Transverse colon (tissue), 4 donors: ENCODE data around the gene ABCC9. TPM values are rescaled to one million over a fixed set of nuclear protein-coding genes. Genes with fewer than 3 reads are reported as not detected.

ENCODE experiments used
- DNase-seq: peaks from one replicate; pipeline ENCODE4 v3.0.0-alpha.2; 2019
- H3K27ac ChIP-seq, 4 donors: fragments of 200-600 bp; sonication (generic); 2 replicates each; pipeline ENCODE4 v1.5.1; 2016 to 2018; ENCODE audit warnings: inconsistent platforms in 4 of 4
- H3K27me3 ChIP-seq: fragments of 200-600 bp; sonication (generic); 2 replicates; pipeline ENCODE4 v1.5.1; 2017; ENCODE audit warnings: inconsistent platforms
- H3K36me3 ChIP-seq, 4 donors: fragments of 200-600 bp; sonication (generic); 2 replicates each; pipeline ENCODE4 v1.5.1; 2017 to 2019; ENCODE audit warnings: inconsistent platforms in 4 of 4
- H3K4me1 ChIP-seq, 4 donors: fragments of 200-600 bp; sonication (generic); 2 replicates each; pipeline ENCODE4 v1.5.1; 2017 to 2020; ENCODE audit warnings: inconsistent platforms in 4 of 4
- H3K4me3 ChIP-seq, 4 donors: fragments of 200-600 bp; sonication (generic); 1 replicate in 1 of 4; 2 replicates in 3 of 4; pipeline versions ENCODE4 v1.5.1 to v1.6.1; 2017 to 2019; ENCODE audit warnings: inconsistent platforms in 4 of 4
- H3K9me3 ChIP-seq, 2 donors: fragments of 200-600 bp; sonication (generic); 2 replicates each; pipeline ENCODE4 v1.5.1; 2017 to 2019; ENCODE audit warnings: inconsistent platforms in 2 of 2
- CTCF ChIP-seq, 5 experiments: fragments of 200-600 bp in 3 of 5; fragments of 450-650 bp in 2 of 5; sonication (generic) in 3 of 5; IDR thresholded peaks; 1 replicate in 2 of 5; 2 replicates in 3 of 5; pipeline ENCODE4 v1.5.1; 2016 to 2017; ENCODE audit warnings: antibody characterized with exemption in 5 of 5, inconsistent platforms in 3 of 5, mild to moderate bottlenecking in 2 of 5, moderate library complexity in 1 of 5
- EP300 ChIP-seq: sonication (generic); formaldehyde crosslinking; IDR thresholded peaks from one replicate; pipeline ENCODE4 v1.6.1; 2017; ENCODE audit warnings: antibody characterized with exemption, low read depth
- POLR2A ChIP-seq: fragments of 450-650 bp; IDR thresholded peaks from one replicate; pipeline ENCODE4 v1.6.1; 2016; ENCODE audit warnings: antibody characterized with exemption, mild to moderate bottlenecking, moderate library complexity
- POLR2AphosphoS5 ChIP-seq, 3 donors: sonication (generic); formaldehyde crosslinking; IDR thresholded peaks; one replicate each; pipeline ENCODE4 v1.6.1; 2016; ENCODE audit warnings: antibody characterized with exemption in 3 of 3
- WGBS, 2 donors: methylation state at CpG; one replicate each; pipeline ENCODE4 v1.1.5; 2018; ENCODE audit warnings: low coverage in 1 of 2; 5-methylcytosine and 5-hydroxymethylcytosine counted together
- in situ Hi-C, 4 donors: fragments of 200-750 bp; cut with MboI; loops; one replicate each; pipeline versions ENCODE4 v1.15.0 to v1.15.1; 2017; ENCODE audit warnings: low sequenced_read_pairs in 3 of 4, low pct_ligation_motif_present in 1 of 4, low pct_unique_long_range_greater_than_20kb in 1 of 4
- intact Hi-C: fragments of 100-400 bp; cut with DNase I; formaldehyde crosslinking; loops from one replicate; pipeline ENCODE4 v1.15.1; 2023; ENCODE audit warnings: low total_unique reads
- total RNA-seq, 4 donors: library from RNA; depleted of rRNA; stranded (reverse); fragments of >200 nt; gene quantifications; one replicate each; pipeline ENCODE4 v1.1.0, GENCODE V29; 2016

Gene ABCC9
- total RNA-seq, 4 donors from 2014 or later = 5.2 to 10.2 (median 8.0) TPM

GRCh38 chr12:21780786-21781185 lies 160.4 kb downstream of the ABCC9 start:
- TF ChIP-seq EP300 (no peak), POLR2AphosphoS5 (IDR thresholded peaks at IDR 0.05) (peak; percentile 65 to 83 (median 78)), POLR2A (no peak), CTCF (IDR thresholded peaks at IDR 0.05) (no peak)
- peaks cover 0 to 5% (median 2%) of the 10 kb centered on the region in 4 donors for H3K4me1 ChIP-seq
- intact Hi-C loops (no loop called here), in situ Hi-C loops (no loop called here)
- no peak for DNase-seq
- H3K4me3 ChIP-seq = no peak overlapping the region
- WGBS, 2 donors = 67 to 86% methylated on average over 3 of the region's 3 CpGs
- H3K36me3 ChIP-seq = no peaks in the 10 kb centered on the region
- no peaks in the 10 kb centered on the region for H3K9me3 ChIP-seq
- peaks cover under 1% of the 10 kb centered on the region for H3K27me3 ChIP-seq
- H3K27ac ChIP-seq = peak overlapping the region in 3 of 4 donors; percentile 37 to 67 (median 45)

DNA sequence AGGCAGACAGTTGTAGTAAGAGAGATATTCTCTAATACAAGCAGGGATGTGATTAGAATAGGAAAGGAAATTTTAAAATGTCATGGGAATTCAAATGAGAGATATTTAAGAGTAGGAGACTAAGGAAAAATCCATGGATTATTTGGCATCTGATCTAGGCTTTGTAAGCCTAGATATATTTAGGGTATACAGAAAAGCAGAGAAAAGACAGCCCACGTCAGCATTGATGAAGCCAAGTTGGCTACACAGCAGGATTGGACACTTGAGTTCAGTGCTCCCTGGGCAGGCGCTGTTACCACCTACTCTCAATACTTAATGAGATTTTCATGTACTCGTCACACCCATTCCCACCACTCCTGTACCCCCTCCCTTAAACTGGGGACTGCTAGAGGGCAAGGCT lies 165.1 kb downstream of the ABCC9 start:
- in situ Hi-C loops = no loop called here
- TF ChIP-seq CTCF (IDR thresholded peaks at IDR 0.05) = no peak
- no peak for TF ChIP-seq EP300
- no peak for TF ChIP-seq POLR2AphosphoS5 (IDR thresholded peaks at IDR 0.05)
- no peak for TF ChIP-seq POLR2A
- no peak for DNase-seq
- intact Hi-C loops = loop anchor here (10.0 kb wide), 2 partner anchors 61 to 119 kb away; no protein-coding TSS in a partner anchor
- Histone ChIP-seq H3K4me3 (no peak overlapping the region), H3K36me3 (no peaks in the 10 kb centered on the region), H3K27me3 (peaks cover 12% of the 10 kb centered on the region), H3K4me1 (peaks cover 0 to 15% (median 5%) of the 10 kb centered on the region in 4 donors), H3K27ac (peak overlapping the region; percentile 76 to 89 (median 84)), H3K9me3 (no peaks in the 10 kb centered on the region)
- 40 to 86% methylated on average over 1 to 3 of the region's 3 CpGs for WGBS, 2 donors

DNA sequence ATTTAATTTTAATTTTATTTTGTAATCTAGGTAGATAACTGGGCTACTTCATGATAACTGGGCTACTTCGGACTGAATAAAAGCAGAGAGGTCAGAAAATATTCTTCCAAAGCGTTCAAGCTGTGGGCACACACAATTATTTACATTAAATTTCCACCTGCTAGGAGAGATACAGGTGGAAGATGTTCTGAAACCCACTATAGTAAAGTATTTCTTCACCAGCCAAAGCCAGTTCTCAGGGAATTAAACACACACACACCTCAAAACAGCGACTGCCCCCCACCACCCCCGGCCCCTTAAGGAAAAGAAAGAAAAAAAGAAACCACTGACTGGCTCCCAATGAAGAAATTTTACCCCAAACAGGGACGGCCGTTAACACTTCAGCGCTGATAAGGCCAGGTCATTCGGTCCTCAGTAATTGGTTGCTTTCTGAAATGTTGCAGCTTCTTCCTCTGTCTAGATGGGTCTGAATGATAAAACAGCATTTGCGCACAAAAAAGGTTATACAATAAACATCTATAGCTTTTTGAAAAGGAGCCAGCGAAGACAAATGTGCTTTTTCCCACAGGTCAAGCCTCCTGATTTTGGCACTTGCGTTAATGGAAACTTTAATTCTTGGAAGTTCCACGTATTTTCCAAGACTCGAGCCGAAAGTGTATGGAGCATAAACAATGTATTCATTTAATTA lies 165.9 kb downstream of the ABCC9 start:
- H3K27me3 ChIP-seq = peaks cover 12% of the 10 kb centered on the region
- no peaks in the 10 kb centered on the region for H3K9me3 ChIP-seq
- peak overlapping the region; percentile 38 to 55 (median 47) for H3K4me3 ChIP-seq
- in situ Hi-C loops (no loop called here), intact Hi-C loops (loop anchor here (10.0 kb wide), 2 partner anchors 60 to 120 kb away; no protein-coding TSS in a partner anchor)
- WGBS, 2 donors = 33 to 35% methylated on average over 12 to 14 of the region's 14 CpGs
- peaks cover 0 to 15% (median 5%) of the 10 kb centered on the region in 4 donors for H3K4me1 ChIP-seq
- peak in 1 of 3 donors; percentile 26 for TF ChIP-seq POLR2AphosphoS5 (IDR thresholded peaks at IDR 0.05)
- no peak for TF ChIP-seq POLR2A
- no peak for TF ChIP-seq EP300
- no peak for TF ChIP-seq CTCF (IDR thresholded peaks at IDR 0.05)
- H3K27ac ChIP-seq = peak overlapping the region; percentile 76 to 89 (median 84)
- no peaks in the 10 kb centered on the region for H3K36me3 ChIP-seq
- DNase-seq = no peak

- in situ Hi-C loops = no loop called here
- Histone ChIP-seq H3K27ac (peak within 1 kb of the TSS; percentile 76 to 89 (median 84)), H3K4me3 (peak within 1 kb of the TSS; percentile 38 to 55 (median 47)), H3K9me3 (no peaks in the 10 kb centered on the region), H3K4me1 (peaks cover 0 to 15% (median 5%) of the 10 kb centered on the region in 4 donors), H3K27me3 (peaks cover 12% of the 10 kb centered on the region), H3K36me3 (no peaks in the 10 kb centered on the region)
- intact Hi-C loops = loop anchor here (10.0 kb wide), 2 partner anchors 60 to 120 kb away; no protein-coding TSS in a partner anchor
- no peak for TF ChIP-seq EP300
- peak in 2 of 3 donors; percentile 3 to 20 for TF ChIP-seq POLR2AphosphoS5 (IDR thresholded peaks at IDR 0.05)
- TF ChIP-seq POLR2A = no peak
- no peak for TF ChIP-seq CTCF (IDR thresholded peaks at IDR 0.05)
- WGBS, 2 donors = 1 to 2% methylated on average over 4 to 38 of the region's 49 CpGs
- DNase-seq = peak; percentile 36
Observed at GRCh38 chr12:21774358-21775132, 166.7 kb downstream of the ABCC9 start, which contains the start of gene KCNJ8. Gene KCNJ8, minus strand, starts transcription at chr12:21774706. Its CDS starts 1,090 bp downstream, at chr12:21773616.
